Amniotic stem cell (primary cell): ENCODE measurements around the gene LRP5.
"Not testable (repeated sequence)": the region's sequence is repeated elsewhere in the genome, so short reads cannot be mapped to it uniquely, and the experiment has no call there.

Experiments
- DNase-seq: peaks from one replicate; lab custom pipeline; 2025; lab: John Stamatoyannopoulos, UW

The LRP5 gene

GRCh38 chr11:68469642-68470041 lies 157.3 kb downstream of the LRP5 start:
- DNase-seq = no peak

DNA sequence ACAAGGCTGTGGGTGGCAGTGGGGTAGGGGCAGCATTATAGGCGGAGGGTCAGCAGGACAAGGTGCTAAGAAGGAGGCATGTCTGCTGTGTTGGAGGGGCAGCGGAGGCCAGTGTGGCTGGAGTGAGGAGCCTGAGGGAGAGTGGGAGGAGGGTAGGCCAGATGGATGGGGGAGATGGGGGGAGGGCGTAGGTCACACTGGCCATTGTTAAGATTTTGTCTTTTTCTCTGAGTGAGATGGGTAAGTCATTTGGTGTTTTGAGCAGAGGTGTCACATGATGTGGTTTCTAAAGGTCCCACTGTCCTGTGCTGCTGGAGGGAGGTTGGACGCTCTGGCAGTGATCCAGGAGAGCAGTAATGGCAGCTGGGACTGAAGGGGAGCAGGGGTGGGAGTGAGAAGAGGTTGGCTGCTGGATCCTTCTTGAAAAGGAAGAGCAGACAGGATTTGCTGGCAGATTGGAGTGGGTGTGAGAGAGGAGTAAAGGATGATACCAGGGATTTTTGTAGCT lies 158.0 kb downstream of the LRP5 start:
- DNase-seq = no peak

GRCh38 chr11:68471360-68472340 lies 159.3 kb downstream of the LRP5 start:
- no peak for DNase-seq

- no peak for DNase-seq
Measured at GRCh38 chr11:68472778-68473177, 160.4 kb downstream of the LRP5 start.

DNA sequence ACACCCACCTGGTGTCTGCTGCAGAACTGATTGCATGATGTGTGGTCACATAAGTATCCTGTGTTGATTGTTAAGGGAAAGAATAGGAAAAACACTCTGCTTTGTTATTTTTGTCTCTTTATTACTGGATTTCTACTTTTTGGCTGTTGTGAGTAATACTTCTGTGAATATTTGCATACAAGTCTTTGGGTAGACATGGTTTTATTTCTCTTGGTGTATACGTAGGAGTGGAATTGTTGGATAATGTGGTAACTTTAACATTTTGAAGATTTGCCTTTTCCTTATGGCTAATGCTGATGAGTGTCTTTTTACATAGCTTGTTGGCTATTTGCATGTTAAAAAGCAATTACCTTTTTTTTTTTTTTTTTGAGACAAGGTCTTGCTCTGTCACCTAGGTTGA lies 161.3 kb downstream of the LRP5 start:
- no peak for DNase-seq

DNA sequence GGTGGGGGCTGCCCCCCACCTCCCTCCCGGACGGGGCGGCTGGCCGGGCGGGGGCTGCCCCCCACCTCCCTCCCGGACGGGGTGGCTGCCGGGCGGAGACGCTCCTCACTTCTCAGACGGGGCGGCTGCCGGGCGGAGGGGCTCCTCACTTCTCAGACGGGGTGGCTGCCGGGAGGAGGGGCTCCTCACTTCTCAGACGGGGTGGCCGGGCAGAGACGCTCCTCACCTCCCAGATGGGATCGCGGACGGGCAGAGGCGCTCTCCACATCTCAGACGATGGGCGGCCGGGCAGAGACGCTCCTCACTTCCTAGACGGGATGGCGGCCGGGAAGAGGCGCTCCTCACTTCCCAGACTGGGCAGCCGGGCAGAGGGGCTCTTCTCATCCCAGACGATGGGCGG lies 163.2 kb downstream of the LRP5 start:
- not testable (repeated sequence) for DNase-seq

DNA sequence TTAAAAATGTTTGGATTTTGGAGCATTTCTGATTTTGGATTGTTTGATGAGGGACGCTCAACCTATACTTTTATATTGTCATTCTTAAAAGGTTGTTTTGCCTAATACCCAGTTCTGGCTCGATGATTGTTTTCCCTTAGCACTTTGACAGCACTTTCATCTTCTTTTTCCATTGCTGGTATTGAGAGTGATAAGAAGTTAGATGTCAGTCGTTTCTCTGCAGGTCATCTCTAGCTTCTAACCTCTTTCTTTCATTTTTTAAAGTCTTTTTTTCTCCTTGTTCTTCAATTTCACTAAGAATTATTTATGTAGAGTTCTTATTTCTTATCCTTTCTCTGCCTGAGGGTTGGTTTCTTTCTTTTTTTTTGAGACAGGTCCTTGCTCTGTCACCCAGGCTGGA lies 167.0 kb downstream of the LRP5 start:
- no peak for DNase-seq

DNA sequence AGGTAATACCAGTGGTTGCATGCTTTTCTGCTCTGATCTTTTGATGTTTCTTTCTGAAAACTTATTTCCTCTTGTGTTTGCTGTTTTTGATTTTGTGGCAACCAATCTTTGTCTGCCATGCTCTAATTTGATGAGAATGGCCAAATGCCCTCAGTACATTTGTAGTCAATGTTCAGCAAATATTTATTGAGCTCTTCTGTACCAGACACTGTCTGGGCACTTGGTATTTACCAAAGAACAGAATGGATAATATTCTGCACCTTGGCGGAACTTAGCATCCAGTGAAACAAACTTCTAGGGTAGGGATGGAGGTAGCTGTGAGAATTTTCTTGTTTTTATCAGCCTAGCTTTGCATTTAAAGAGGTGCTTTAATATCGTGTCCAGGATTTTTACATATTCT lies 167.8 kb downstream of the LRP5 start:
- DNase-seq = no peak

GRCh38 chr11:68480852-68481510 lies 168.6 kb downstream of the LRP5 start:
- no peak for DNase-seq

GRCh38 chr11:68481579-68482240 lies 169.3 kb downstream of the LRP5 start:
- no peak for DNase-seq

DNA sequence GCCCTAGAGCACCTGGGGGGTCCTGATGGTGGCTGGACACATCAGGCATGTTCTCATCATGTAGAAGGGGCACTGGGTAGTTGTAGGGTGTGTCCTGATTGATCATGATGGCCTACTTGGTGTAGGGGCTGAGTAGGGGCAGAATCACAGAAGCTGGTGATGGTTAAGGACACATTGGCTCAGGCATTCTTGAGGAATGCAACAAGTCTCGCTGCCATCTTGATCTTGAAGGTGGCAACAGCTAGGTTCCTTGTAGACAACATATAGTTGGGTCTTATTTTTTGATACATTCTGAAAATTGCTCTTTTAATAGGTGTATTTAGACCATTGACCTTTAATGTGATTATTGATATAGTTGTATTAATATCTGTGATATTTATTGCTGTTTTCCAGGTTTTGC lies 176.2 kb downstream of the LRP5 start:
- DNase-seq = no peak

GRCh38 chr11:68495220-68495729 lies 182.9 kb downstream of the LRP5 start:
- no peak for DNase-seq

- no peak for DNase-seq
Measured at GRCh38 chr11:68495872-68496271, 183.5 kb downstream of the LRP5 start.

DNA sequence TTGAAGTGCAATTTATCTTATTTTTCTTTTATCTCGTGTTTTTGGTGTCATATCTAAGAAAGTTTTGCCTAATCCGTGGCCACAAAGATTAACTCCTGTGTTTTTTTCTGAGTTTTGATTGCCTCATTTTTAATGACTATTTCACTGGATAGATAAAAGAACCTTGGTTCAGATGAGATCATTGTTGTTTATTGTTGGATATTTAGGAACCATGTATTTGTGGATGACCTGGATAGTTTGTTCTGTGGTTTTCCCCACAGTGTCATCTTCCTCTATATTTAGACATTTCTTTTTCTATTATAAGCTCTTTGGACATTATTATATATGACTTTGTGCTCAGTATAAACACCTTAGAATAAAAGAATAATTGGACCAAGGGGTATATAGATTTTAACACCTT lies 185.4 kb downstream of the LRP5 start:
- no peak for DNase-seq

DNA sequence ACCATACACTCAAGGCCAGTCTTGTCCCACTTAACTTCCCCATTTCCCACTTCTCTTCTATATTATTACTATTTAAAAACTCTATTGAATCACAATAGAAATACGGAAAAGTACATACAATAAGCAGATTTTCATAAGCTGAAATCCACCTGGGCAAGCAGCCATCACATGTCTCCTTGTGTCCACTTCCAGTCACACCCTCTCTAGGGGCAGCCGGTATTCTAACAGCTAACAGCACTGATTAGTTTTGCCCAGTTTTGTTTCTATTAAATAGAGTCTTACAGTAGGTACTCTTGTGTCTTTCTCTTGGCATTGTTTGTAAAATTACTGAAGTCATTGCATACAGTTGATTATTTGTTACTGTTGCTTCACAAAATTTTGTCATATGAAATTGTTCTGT lies 185.9 kb downstream of the LRP5 start:
- DNase-seq = no peak
